Lower leg skin (tissue), 3 donors: ENCODE measurements around the gene FDXR.

ENCODE experiments used
- CTCF ChIP-seq, 3 donors: fragments of 450-650 bp; IDR thresholded peaks; one replicate each; pipeline ENCODE4 v1.5.1; 2016; ENCODE audit warnings: antibody characterized with exemption in 3 of 3, mild to moderate bottlenecking in 3 of 3, moderate library complexity in 2 of 3
- POLR2A ChIP-seq, 2 donors: fragments of 450-650 bp; IDR thresholded peaks; one replicate each; pipeline ENCODE4 v1.6.1; 2016 to 2017; ENCODE audit warnings: antibody characterized with exemption in 2 of 2, mild to moderate bottlenecking in 1 of 2, moderate library complexity in 1 of 2

GRCh38 chr17:74815550-74816370, 57.0 kb downstream of the FDXR start:
- no peak for TF ChIP-seq CTCF (IDR thresholded peaks at IDR 0.05)
- no peak for TF ChIP-seq POLR2A (IDR thresholded peaks at IDR 0.05)
